ENCODE data around the gene TBC1D22A.

- no peak for TF ChIP-seq EZH2 (IDR thresholded peaks at IDR 0.05; ENCODE audit: borderline replicate concordance)
- TF ChIP-seq CTCF (IDR thresholded peaks at IDR 0.05; ENCODE audit: poor library complexity): no peak
Measured at GRCh38 chr22:46714550-46714949, 47.9 kb upstream of the TBC1D22A start.
